Neural progenitor cell (in vitro differentiated cells): ENCODE data around the gene NTN3. TPM values are rescaled to one million over a fixed set of nuclear protein-coding genes. Genes with fewer than 3 reads are reported as not detected.

ENCODE experiments used
- DNase-seq: peaks from one replicate; pipeline ENCODE4 v3.0.0-alpha.2; 2016; ENCODE audit warnings: low spot score
- H2AFZ ChIP-seq: fragments of 200-600 bp; sonication (generic); replicated peaks from 2 replicates; pipeline ENCODE4 v1.6.1; 2016; ENCODE audit warnings: antibody characterized with exemption
- H3F3A ChIP-seq: fragments of 200-600 bp; sonication (generic); 2 replicates; pipeline ENCODE4 v1.6.1; 2016; ENCODE audit warnings: antibody characterized with exemption, low read depth
- H3K27ac ChIP-seq: fragments of 200-600 bp; sonication (generic); 2 replicates; pipeline ENCODE4 v1.5.1; 2016; ENCODE audit warnings: mild to moderate bottlenecking
- H3K27me3 ChIP-seq: fragments of 200-600 bp; sonication (generic); 2 replicates; pipeline ENCODE4 v1.6.1; 2016; ENCODE audit warnings: mild to moderate bottlenecking, moderate library complexity
- H3K36me3 ChIP-seq: fragments of 200-600 bp; sonication (generic); 2 replicates; pipeline ENCODE4 v1.5.1; 2016
- H3K4me1 ChIP-seq: fragments of 200-600 bp; sonication (generic); 2 replicates; pipeline ENCODE4 v1.6.1; 2016; ENCODE audit warnings: mixed run types
- H3K4me2 ChIP-seq: fragments of 200-600 bp; sonication (generic); 2 replicates; pipeline ENCODE4 v1.6.1; 2016
- H3K4me3 ChIP-seq: fragments of 200-600 bp; sonication (generic); 2 replicates; pipeline ENCODE4 v1.5.1; 2016
- H3K79me2 ChIP-seq: fragments of 200-600 bp; sonication (generic); 2 replicates; pipeline ENCODE4 v1.6.1; 2016; ENCODE audit warnings: low read depth
- H3K9ac ChIP-seq: fragments of 200-600 bp; sonication (generic); 2 replicates; pipeline ENCODE4 v1.6.1; 2016
- H3K9me3 ChIP-seq: fragments of 200-600 bp; sonication (generic); 2 replicates; pipeline ENCODE4 v1.5.1; 2016; ENCODE audit warnings: low read depth
- H4K20me1 ChIP-seq: fragments of 200-600 bp; sonication (generic); 2 replicates; pipeline ENCODE4 v1.6.1; 2016; ENCODE audit warnings: low read depth
- H3K27ac Mint-ChIP-seq: 3 replicates; pipeline ENCODE4 v1.8.0; 2021; ENCODE audit warnings: mixed read lengths
- H3K27me3 Mint-ChIP-seq: 2 replicates; pipeline ENCODE4 v1.8.0; 2022; ENCODE audit warnings: low read depth, mild to moderate bottlenecking, inconsistent platforms, moderate library complexity, mixed read lengths; ENCODE audit not compliant: insufficient read depth
- H3K36me3 Mint-ChIP-seq: 3 replicates; pipeline ENCODE4 v1.8.0; 2021; ENCODE audit warnings: mixed read lengths
- H3K4me1 Mint-ChIP-seq: 3 replicates; pipeline ENCODE4 v1.8.0; 2021; ENCODE audit warnings: mixed read lengths
- H3K4me3 Mint-ChIP-seq: 3 replicates; pipeline ENCODE4 v1.8.0; 2021; ENCODE audit warnings: mild to moderate bottlenecking, moderate library complexity, mixed read lengths
- H3K9me3 Mint-ChIP-seq: 3 replicates; pipeline ENCODE4 v1.8.0; 2020; ENCODE audit warnings: mixed read lengths
- EZH2 ChIP-seq: fragments of 200-600 bp; sonication (generic); IDR thresholded peaks from 2 replicates; pipeline ENCODE4 v1.6.1; 2017; ENCODE audit warnings: antibody characterized with exemption, mild to moderate bottlenecking, moderate library complexity
- EZH2phosphoT487 ChIP-seq: fragments of 200-600 bp; sonication (generic); IDR thresholded peaks from 2 replicates; pipeline ENCODE4 v1.6.1; 2017; ENCODE audit warnings: antibody characterized with exemption
- total RNA-seq: library from RNA; depleted of rRNA; stranded (reverse); fragments of >200 nt; gene quantifications from 2 replicates; pipeline ENCODE4 v1.2.3, GENCODE V29; 2015; ENCODE audit warnings: low replicate concordance
- TF ChIP-seq, protein P1 (sequence below): fragments of 200-600 bp; sonication (generic); IDR thresholded peaks from 2 replicates; pipeline ENCODE4 v1.5.1; 2017; ENCODE audit warnings: antibody characterized with exemption, mild to moderate bottlenecking

The NTN3 gene
- total RNA-seq, 1 donor from 2014 or later: 3.6 TPM

DNA sequence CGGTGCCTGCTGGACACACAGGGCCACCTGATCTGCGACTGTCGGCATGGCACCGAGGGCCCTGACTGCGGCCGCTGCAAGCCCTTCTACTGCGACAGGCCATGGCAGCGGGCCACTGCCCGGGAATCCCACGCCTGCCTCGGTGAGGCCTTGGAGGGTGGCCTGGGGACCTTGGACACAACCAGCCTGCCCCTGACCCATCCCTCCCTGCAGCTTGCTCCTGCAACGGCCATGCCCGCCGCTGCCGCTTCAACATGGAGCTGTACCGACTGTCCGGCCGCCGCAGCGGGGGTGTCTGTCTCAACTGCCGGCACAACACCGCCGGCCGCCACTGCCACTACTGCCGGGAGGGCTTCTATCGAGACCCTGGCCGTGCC is 1.4 kb downstream of the NTN3 start:
- H3K9ac ChIP-seq: no peak overlapping the region
- no peaks in the 10 kb centered on the region for H3K36me3 ChIP-seq
- peaks cover 10% of the 10 kb centered on the region for H3K79me2 ChIP-seq
- no peak overlapping the region for H2AFZ ChIP-seq
- peaks cover 12% of the 10 kb centered on the region for H3K27me3 Mint-ChIP-seq
- no peaks in the 10 kb centered on the region for H3K9me3 ChIP-seq
- no peak overlapping the region for H3K4me2 ChIP-seq
- no peaks in the 10 kb centered on the region for H3K9me3 Mint-ChIP-seq
- H3K4me3 ChIP-seq: no peak overlapping the region
- peaks cover 31% of the 10 kb centered on the region for H3K4me1 Mint-ChIP-seq
- no peaks in the 10 kb centered on the region for H3K36me3 Mint-ChIP-seq
- no peak overlapping the region for H3K27ac Mint-ChIP-seq
- no peak overlapping the region for H3K27ac ChIP-seq
- TF ChIP-seq, protein P1, sequence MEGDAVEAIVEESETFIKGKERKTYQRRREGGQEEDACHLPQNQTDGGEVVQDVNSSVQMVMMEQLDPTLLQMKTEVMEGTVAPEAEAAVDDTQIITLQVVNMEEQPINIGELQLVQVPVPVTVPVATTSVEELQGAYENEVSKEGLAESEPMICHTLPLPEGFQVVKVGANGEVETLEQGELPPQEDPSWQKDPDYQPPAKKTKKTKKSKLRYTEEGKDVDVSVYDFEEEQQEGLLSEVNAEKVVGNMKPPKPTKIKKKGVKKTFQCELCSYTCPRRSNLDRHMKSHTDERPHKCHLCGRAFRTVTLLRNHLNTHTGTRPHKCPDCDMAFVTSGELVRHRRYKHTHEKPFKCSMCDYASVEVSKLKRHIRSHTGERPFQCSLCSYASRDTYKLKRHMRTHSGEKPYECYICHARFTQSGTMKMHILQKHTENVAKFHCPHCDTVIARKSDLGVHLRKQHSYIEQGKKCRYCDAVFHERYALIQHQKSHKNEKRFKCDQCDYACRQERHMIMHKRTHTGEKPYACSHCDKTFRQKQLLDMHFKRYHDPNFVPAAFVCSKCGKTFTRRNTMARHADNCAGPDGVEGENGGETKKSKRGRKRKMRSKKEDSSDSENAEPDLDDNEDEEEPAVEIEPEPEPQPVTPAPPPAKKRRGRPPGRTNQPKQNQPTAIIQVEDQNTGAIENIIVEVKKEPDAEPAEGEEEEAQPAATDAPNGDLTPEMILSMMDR: no peak
- TF ChIP-seq EZH2: no peak
- no peak for TF ChIP-seq EZH2phosphoT487
- peaks cover 54% of the 10 kb centered on the region for H3F3A ChIP-seq
- peaks cover 47% of the 10 kb centered on the region for H3K4me1 ChIP-seq
- H4K20me1 ChIP-seq: peaks cover 37% of the 10 kb centered on the region
- DNase-seq: no peak
- H3K27me3 ChIP-seq: peaks cover 59% of the 10 kb centered on the region
- peak overlapping the region; percentile 80 for H3K4me3 Mint-ChIP-seq

DNA sequence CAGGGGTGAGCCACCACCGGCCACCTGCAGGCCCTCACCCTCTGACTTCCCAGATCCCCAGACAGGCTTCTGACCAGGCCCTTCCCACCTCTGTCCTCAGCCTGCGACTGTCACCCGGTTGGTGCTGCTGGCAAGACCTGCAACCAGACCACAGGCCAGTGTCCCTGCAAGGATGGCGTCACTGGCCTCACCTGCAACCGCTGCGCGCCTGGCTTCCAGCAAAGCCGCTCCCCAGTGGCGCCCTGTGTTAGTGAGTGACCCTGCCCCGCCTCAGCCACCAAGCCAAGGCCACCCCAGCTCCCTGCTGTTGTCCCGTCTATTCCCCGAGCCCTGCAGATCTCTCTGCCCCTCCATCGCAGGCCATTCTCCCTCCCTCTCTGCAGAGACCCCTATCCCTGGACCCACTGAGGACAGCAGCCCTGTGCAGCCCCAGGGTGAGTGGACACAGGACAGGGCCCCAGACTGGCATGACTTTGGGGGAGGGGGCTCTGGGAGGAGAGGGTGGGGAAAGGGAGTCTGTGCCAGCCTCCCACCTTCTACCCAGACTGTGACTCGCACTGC is 1.9 kb downstream of the NTN3 start:
- Histone ChIP-seq H3K9ac (no peak overlapping the region), H3K79me2 (peaks cover 10% of the 10 kb centered on the region), H2AFZ (no peak overlapping the region), H3K4me3 (peak overlapping the region; percentile 97), H3K4me2 (peak overlapping the region; percentile 98), H4K20me1 (peaks cover 41% of the 10 kb centered on the region), H3K27ac (no peak overlapping the region), H3K9me3 (no peaks in the 10 kb centered on the region), H3F3A (peaks cover 49% of the 10 kb centered on the region), H3K4me1 (peaks cover 47% of the 10 kb centered on the region), H3K36me3 (no peaks in the 10 kb centered on the region), H3K27me3 (peaks cover 59% of the 10 kb centered on the region)
- no peak for DNase-seq
- H3K27ac Mint-ChIP-seq: no peak overlapping the region
- H3K9me3 Mint-ChIP-seq: no peaks in the 10 kb centered on the region
- peaks cover 34% of the 10 kb centered on the region for H3K4me1 Mint-ChIP-seq
- TF ChIP-seq EZH2phosphoT487 (no peak), EZH2 (no peak)
- TF ChIP-seq, protein P1: no peak
- no peaks in the 10 kb centered on the region for H3K36me3 Mint-ChIP-seq
- H3K27me3 Mint-ChIP-seq: peaks cover 12% of the 10 kb centered on the region
- peak overlapping the region; percentile 80 for H3K4me3 Mint-ChIP-seq

DNA sequence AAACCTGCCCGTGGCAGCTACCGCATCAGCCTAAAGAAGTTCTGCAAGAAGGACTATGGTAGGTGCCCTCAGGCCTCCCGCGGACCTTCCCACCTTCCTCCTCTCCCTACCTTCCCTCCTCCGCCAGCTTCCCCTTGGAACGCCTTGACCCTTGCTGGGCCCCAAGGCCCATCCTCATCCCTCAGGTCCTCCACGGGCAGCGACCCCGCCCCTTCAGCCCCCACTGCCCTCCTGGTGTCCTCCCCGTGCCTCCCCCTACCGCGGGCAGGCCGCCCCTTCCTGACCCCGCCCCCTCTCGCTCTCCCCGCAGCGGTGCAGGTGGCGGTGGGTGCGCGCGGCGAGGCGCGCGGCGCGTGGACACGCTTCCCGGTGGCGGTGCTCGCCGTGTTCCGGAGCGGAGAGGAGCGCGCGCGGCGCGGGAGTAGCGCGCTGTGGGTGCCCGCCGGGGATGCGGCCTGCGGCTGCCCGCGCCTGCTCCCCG is 2.4 kb downstream of the NTN3 start:
- TF ChIP-seq EZH2phosphoT487 (no peak), EZH2 (no peak)
- TF ChIP-seq, protein P1: no peak
- peaks cover 59% of the 10 kb centered on the region for H3K27me3 ChIP-seq
- no peaks in the 10 kb centered on the region for H3K36me3 Mint-ChIP-seq
- peak overlapping the region; percentile 80 for H3K4me3 Mint-ChIP-seq
- peaks cover 12% of the 10 kb centered on the region for H3K27me3 Mint-ChIP-seq
- H3K27ac ChIP-seq: no peak overlapping the region
- H3K36me3 ChIP-seq: no peaks in the 10 kb centered on the region
- peak overlapping the region; percentile 98 for H3K4me2 ChIP-seq
- DNase-seq: peak; percentile 38
- H3K9ac ChIP-seq: no peak overlapping the region
- no peak overlapping the region for H3K27ac Mint-ChIP-seq
- H3K9me3 ChIP-seq: no peaks in the 10 kb centered on the region
- H3K79me2 ChIP-seq: peaks cover 10% of the 10 kb centered on the region
- no peak overlapping the region for H2AFZ ChIP-seq
- no peaks in the 10 kb centered on the region for H3K9me3 Mint-ChIP-seq
- peaks cover 44% of the 10 kb centered on the region for H3F3A ChIP-seq
- H3K4me1 Mint-ChIP-seq: peaks cover 33% of the 10 kb centered on the region
- peaks cover 41% of the 10 kb centered on the region for H4K20me1 ChIP-seq
- H3K4me3 ChIP-seq: peak overlapping the region; percentile 97
- H3K4me1 ChIP-seq: peaks cover 41% of the 10 kb centered on the region
